Activated CD4-positive, CD25-positive, alpha-beta regulatory T cell treated with anti-CD3 and anti-CD28 coated beads, Interleukin-2, amount 50 U/mL, for 24 hours (primary cell): ENCODE results near the gene LAG3.
"Not testable (repeated sequence)": the region's sequence is repeated elsewhere in the genome, so short reads cannot be mapped to it uniquely, and the experiment has no call there.

ENCODE experiments used
- ATAC-seq, 2 donors: fragments of 150-1000 bp; cut with Tn5 transposase; one replicate each; pipeline ENCODE4 v1.10.0; 2021; ENCODE audit warnings: mild to moderate bottlenecking in 1 of 2, moderate library complexity in 1 of 2

The LAG3 gene

DNA sequence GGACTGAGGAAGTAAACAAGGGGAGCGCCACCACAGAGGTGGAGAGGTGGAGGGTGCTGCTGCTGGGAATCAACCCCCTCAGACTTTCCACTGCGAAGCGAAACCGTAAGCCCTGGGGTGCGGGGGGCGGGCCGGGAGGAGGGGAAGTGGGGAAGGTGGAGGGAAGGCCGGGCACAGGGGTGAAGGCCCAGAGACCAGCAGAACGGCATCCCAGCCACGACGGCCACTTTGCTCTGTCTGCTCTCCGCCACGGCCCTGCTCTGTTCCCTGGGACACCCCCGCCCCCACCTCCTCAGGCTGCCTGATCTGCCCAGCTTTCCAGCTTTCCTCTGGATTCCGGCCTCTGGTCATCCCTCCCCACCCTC, at the start of gene LAG3:
Gene LAG3, plus strand, starts transcription at position 190 of the 365 bp plus-strand sequence. CDS start 333 bp downstream, outside the sequence.
- ATAC-seq, result peak; percentile 62 to 63

DNA sequence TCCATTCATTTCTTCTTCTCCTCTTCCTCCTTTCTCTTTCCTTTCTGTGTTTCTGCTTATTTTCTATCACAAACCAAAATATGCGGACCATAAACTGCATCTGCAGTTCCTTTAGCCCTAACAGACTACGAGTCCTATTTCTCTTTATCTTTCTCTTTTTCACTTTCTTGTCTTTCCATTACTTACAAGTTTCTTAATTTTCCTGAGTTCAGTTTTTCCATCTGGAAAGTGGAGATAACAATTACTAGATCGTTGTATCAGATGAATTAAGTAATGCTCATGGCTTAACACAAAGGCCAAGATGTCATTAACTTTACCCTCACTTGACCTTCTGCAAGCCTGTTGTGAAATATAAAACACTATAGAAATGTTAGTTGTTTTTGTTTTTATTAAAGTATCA, 49.5 kb upstream of the LAG3 start:
- ATAC-seq, result no peak

DNA sequence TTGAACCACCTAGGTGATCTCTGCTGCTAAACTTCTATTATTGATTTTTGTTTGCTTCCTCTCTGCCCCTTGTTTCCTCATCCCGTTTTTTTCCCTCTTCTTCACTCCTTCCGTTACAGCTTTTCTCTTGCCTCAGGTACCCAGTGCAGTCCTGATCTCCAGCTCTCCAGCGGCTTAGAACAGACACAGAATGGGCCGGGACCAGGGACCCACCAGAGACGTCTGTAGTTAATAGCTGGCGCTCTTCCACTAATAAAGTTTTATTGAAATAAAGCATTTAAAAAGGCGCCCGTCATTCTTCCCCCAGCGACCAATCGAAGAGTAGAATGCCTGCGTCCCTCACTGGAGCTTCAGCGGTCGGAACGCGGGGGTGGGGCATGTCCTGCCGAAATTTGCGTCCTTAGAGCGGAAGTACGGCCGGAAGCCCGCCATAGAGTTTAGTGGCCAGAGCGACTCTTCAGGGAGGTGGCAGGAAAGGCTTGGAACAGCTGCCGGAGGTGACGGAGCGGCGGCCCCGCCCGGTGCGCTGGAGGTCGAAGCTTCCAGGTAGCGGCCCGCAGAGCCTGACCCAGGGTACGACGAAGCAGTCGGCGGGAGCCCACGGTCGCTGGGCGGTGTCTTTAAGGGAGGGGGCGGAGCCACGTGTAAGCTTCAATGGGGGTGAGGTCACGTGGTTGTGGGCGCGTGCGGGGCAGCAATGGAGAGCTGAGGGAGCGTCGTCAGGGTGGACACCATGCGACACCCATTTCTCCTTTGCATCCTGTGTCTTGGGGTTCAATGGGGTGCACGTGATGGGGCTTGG, 48.5 kb upstream of the LAG3 start, which contains the start of gene COPS7A:
Gene COPS7A, plus strand, starts transcription at position 440 of the 802 bp plus-strand sequence. CDS start 611 bp downstream, outside the sequence.
- peak; percentile 98 for ATAC-seq

DNA sequence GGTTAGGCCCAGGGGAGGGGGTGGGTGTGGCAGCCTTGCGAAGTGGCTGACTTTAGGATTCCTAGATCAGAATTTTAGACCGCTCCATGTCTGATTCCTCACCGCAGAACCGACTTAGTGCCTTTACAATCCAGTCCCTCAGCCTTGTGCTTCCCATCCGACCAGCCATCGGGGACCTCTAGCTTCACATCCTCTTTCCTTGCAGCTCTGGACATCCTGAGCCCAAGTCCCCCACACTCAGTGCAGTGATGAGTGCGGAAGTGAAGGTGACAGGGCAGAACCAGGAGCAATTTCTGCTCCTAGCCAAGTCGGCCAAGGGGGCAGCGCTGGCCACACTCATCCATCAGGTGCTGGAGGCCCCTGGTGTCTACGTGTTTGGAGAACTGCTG, 47.9 kb upstream of the LAG3 start:
- ATAC-seq, result peak; percentile 8 to 10

DNA sequence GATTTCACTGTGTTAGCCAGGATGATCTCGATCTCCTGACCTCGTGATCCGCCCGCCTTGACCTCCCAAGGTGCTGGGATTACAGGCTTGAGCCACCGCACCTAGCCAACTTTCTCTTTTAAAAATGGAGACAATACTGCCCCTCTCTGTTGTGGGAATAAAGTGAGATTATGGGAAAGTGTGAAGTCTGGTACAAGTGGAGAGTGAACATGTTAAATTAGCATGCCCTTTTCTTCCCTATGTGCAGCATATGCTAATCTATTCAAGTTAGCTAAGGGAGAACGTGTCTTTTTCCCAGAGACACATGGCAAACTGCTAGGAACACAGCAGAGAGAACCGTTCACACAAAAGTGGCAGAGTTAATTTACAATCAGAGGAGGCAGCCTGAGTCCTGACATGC, 47.0 kb upstream of the LAG3 start:
- ATAC-seq, result no peak

DNA sequence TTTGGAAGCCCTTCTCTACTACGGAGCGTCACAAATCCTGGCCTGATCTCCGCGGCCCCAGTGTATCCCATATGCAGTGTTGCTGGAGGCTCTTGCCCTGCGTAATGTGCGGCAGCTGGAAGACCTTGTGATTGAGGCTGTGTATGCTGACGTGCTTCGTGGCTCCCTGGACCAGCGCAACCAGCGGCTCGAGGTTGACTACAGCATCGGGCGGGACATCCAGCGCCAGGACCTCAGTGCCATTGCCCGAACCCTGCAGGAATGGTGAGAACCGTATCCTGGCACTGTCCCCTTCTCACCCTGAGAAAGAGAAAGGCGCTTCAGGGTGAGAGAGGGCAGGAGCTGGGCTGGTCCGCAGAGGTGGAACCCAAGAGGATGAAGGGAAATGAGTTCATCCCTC, 43.1 kb upstream of the LAG3 start:
- ATAC-seq, result no peak

DNA sequence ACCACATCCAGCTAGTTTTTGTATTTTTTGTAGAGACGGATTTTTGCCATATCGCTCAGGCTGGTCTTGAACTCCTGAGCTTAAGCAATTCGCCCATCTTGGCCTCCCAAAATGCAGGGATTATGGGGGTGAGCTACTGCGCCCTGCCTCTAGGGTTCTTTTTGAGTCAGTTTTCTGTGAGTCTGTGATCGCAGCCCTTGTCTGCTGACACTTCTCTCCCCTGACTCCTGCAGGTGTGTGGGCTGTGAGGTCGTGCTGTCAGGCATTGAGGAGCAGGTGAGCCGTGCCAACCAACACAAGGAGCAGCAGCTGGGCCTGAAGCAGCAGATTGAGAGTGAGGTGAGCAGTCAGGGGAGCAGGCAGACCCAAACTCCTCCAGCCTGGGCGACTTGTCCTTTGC, 42.2 kb upstream of the LAG3 start:
- no peak for ATAC-seq

DNA sequence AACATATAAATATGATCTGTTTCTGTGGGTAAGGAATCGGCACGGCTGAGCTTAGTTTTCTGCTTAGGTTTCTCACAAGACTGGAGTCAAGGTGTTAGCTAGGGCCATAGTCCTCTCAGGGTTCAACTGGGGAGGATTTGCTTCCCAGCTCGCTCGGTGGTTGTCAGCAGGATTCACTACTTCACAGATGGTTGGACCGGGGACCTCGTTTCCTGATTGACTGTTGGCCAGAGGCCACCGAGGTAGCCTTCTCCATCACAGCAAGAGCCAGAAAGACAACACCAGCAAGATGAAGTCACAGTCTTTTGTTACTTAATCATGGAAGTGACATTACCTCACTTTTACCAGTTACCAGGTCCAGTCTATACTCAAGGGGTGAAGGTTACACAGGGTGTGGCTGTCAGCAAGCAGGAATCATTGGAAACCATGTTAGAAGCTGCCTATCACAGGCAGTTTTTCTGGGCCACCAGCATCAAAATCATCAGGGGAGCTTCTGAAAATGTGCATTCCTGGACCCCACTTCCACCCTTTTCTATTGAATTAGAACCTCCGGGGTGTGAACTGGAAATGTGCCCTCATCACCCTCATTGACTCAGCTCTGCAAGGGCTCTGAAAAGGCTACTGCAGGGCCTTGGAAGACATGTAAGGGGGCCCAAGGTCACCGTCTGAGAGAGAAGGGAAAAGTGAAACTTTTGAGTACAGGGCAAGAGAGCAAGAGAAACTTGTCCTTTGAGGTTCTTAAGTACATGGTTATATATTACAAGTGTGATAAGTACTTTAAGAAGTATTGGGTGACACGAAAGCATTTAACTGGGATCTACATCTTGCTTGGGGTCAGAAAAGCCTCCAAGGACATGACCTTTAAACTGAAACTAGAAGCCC, 37.6 kb upstream of the LAG3 start:
- ATAC-seq, result no peak

DNA sequence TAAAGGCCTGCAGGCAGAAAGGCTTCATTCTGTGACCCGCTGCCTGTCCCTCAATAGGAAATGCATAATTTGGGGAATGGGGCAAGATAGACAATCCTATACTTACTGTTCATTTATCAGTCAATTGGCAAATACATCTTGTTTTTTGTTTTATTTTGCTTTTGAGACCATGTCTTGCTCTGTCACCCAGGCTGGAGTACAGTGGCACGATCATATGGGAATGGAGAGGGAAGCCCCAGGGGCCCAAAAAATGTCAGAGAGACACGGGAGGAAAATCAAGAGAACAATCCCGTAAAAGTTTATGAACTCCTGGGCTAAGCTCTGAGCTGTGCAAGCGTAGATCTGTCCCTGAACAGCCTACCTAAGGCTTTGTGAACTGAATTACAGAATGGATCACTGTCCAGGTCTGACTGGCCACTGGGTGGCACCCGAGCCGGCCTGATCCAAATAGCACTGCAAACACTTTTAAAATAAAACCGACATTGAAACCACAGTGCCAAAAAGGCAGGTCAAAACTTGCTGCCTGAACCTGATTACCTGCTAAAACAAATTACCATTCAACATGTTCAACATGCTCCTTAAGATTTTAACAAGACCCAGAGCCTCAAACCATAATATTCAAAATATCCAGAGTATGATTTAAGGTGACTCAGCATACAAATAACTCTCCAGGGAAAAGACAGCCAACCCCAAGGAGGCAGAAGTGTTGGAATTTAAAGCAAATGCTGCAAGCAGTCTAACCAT, 36.7 kb upstream of the LAG3 start:
- ATAC-seq, result peak in 1 of 2 donors; percentile 62

DNA sequence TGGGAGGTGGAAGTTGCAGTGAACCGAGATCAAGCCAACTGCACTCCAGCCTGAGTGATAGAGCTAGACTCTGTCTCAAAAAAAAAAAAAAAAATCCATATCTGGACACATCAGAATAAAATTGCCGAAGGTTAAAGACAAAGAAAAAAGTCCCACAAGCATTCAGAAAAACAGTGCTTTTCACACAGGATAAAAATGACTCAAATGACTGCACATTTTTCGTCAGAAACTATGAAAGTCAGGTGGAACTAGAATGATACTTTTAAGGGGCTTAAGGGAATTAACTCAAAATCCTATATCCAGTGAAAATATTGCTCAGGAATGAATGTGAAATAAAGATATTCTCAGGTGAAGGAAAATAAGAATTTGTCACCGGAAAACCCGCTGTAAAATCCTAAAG, 35.6 kb upstream of the LAG3 start:
- ATAC-seq, result no peak

DNA sequence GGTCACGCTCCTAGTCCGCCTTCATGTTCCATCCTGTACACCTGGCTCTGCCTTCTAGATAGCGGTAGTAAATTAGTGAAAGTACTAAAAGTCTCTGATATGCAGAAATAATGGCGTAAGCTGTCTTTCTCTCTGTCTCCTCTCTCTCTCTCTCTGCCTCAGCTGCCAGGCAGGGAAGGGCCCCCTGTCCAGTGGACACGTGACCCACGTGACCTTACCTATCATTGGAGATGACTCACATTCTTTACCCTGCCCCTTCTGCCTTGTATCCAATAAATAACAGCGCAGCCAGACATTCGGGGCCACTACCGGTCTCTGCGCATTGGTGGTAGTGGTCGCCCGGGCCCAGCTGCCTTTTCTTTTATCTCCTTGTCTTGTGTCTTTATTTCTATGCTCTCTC, 30.2 kb upstream of the LAG3 start:
- ATAC-seq, result not testable (repeated sequence)

DNA sequence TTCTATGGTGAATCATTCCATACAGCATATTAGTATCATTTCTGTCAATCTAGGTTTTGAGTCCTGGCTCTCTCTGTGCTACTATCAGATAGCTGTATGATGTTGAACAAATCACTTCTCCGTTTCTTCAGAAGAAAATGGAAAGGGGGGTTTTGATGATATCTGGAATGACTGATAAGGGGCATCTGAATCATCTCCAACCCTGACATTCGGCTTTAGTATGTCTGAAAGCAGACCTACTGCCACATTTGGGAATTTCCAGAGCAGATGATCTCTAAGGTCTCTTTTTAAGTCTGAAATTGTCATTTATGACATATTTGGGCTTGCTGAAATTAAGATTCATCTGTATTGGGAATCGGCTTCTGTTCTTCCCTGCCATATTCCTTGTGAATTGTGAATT, 29.5 kb upstream of the LAG3 start:
- ATAC-seq, result peak; percentile 63 to 73

DNA sequence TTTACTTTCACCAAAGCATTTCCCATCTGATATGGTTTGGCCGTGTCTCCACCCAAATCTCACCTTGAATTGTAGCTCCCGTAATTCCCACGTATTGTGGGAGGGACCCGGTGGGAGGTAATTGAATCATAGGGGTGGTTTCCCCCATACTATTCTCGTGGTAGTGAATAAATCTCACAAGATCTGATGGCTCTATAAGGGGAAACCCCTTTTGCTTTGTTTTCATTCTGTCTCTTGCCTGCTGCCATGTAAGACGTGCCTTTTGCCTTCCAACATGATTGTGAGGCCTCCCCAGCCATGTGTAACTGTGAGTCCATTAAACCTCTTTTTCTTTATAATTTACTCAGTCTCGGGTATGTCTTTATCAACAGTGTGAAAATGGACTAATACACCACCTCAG, 29.0 kb upstream of the LAG3 start:
- peak in 1 of 2 donors; percentile 22 for ATAC-seq

DNA sequence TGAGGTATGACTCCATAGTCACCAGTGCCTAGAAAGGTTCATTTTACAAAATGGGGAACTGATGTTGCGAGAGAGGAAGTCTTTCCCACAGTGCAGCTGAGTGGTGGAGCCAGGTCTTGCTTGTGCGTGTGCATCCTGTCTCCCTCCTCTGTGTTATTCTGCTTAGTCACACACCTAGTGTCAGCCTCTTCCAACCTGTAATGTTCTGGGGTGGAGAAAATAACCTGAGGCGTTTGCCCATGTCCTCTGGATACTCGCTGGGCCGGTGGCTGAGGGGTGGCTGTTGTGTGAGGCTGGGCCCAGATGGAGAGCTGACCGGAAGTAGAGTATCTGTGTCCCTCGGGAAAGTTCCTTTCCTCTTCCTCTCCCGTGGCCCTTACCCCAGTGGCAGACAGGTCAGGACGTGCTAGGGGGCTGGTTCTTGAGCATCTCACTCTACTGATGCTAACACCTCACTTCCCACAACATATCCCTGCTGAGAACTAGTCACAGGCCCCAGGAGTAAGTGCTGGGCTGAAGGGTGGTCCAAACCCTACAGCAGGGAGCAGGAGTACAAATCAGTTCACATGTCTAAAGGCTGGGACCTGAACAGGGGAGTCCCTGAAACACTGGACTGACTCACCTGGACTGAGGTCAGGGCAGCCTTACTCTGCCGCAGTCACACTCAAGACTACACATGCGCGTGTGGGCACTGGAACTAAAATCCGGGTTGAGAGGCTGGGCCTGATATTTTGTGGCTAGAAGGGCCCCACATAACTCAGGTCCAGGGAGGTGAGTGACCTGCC, 26.4 kb upstream of the LAG3 start:
- ATAC-seq, result peak; percentile 61 to 63

DNA sequence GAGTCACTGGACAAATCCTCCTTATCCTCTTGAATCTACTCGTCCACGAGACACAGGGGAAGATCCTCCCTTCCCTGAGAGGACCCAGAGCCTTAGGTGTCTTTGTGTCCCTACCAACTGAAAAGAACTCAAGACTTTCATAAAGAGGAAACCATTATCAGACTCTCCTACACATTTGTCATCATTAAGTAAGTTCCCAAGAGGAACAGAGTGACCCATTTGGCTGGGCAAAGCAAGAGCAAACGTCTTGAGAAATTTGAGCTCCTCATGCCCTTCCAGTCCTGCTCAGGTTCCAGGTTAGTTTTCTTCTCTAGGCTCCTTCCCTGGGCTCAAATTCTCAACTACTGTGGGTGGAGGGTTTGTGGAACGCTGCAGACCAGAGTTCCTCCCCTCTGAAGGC, 25.1 kb upstream of the LAG3 start:
- no peak for ATAC-seq

DNA sequence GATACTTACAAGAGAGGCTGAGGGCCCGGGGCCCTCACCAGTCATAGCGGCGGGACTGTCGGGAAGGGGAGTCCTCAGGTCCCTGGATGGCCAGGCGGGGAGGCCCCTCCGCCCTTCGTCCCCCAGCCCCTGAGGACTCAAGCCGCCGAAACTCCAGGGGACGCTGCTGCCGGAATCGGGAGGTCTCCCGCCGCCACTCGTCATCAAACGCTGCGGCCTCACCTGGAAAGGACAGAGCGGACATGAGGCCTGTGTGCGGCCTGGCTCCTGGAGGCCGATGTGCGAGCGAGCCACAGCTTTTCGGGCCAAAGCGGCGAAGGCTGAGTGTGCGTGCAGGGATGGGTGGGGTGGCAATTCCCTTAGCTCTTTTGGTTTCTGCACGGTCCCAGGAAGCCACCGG, 23.6 kb upstream of the LAG3 start:
- no peak for ATAC-seq

DNA sequence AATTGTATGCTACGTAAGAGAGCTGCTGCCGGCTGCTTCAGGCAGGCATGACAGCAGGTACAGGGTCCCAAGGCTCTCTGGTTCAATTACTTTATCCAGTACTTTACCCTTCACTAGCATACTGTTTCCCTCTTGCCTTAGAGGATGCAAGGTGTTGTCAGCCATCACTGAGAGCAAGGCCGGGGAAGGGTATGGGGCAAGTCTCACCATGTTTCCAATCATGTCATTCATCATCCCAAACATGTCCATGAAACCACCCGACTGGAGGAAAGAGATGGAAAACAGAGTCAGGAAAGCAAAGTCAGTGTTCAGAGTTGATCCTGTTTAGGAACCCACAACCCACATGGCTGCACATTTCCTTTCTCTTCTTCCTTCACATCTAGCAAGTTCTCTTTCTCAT, 21.8 kb upstream of the LAG3 start:
- no peak for ATAC-seq

DNA sequence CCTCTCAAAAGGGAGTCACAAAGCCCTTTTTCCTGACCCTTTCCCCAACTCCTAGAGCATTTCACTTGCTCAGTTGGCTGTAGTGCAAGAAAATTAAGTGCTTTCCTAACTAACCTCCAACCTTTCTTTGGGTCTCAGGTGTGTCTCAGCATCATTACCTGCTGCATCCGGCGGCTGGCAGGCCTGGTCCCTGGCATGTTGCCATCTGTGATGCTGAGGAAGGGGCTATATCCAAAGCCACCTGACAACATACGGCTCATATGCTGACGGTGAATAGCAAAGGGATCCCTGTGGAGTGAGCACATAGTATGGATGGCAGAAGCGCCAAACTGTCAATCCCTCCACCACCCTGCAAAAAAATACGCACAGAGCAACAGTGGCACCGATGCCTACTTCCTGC, 20.6 kb upstream of the LAG3 start:
- ATAC-seq, result no peak

DNA sequence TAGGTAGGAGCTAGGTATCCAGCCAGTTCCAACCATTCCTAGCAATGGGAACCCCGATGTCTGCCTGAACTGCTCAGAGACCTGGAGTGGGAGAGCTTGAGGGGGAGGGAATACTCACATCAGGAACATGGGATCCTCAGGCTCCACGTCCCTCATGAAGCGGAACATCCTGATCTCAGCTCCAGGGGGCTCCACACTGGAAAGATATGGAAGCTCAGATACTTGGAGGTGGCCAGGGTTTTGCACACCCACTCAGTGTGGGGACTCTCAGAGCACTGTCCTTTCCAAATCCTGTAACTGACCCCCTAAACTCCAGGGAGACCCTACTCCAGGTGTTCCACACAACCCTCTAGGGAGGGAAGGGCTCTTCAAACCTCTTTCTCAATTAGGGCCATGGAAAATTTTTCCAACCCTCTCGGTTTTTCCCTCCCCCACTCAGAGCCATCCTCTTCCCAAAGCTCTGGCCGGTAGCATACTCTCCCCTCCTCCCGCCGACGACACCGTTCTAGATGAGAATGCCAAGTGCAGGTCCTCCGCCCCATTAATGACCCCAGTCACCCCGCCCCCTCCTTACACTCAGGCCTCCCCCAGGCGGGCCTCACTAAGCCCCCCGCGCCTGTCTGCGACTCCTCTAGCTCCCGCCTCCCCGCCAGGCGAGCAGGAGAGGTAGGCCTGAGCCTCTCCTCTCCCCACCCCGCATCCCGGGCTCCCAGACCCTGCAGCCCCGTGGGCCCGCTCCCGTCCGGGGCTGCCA, 20.0 kb upstream of the LAG3 start:
- ATAC-seq, result peak in 1 of 2 donors; percentile 1

DNA sequence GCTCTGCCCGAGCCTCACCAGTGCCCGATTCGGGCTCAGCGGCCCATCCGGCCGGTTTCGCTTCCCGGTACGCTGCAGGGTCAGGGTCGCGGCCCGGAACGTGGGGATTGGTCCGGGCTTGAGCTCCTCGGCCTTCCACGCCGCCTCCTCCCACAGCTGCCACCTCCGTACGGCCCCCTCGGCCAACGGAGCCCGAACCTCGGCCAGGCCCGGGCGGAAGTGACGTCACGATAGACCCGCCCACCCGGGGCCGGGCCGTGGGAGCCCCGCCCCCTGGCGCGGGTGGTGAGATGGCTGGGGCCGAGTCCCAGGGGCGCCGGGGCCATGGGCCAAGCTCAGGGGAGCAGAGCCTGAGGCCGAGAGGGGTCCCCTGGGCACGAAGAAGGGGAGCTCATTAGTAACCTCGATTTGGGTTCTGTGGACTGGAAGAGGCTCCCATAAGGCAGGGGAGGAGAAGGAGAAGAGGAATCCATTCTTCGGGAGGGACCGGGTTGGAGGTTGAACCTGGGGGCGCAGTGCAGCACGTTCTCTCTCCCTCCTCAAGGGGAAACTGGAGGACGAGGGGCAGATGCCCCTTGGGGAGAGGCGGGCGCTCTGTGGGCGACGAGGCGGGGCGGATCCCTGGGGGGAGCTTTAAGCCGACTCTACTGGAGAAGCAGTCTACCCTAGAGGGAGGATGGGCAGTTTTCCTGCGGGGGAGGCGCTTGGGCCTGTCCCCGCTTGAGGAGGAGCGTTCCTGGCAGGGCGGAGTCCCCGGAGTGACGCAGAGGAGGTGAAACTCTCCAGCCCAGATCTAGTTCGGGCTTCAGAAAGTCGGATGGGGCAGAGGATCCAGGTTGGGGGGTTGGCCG, 19.2 kb upstream of the LAG3 start, which contains the start of gene MLF2:
Gene MLF2, minus strand, starts transcription at position 221 of the 851 bp plus-strand sequence. CDS start 807 bp downstream, outside the sequence.
- ATAC-seq, result peak; percentile 97 to 98
